G401 (cell line): ENCODE data around the gene MYH11. TPM values are rescaled to one million over a fixed set of nuclear protein-coding genes. Genes with fewer than 3 reads are reported as not detected.
"Not testable (repeated sequence)": the region's sequence is repeated elsewhere in the genome, so short reads cannot be mapped to it uniquely, and the experiment has no call there.

Experiments used
- DNase-seq: peaks from one replicate; pipeline ENCODE4 v3.0.0-alpha.2; 2015; ENCODE audit warnings: low spot score
- in situ Hi-C: cut with HindIII; loops from 2 replicates; pipeline ENCODE4 v1.10.0; 2016; ENCODE audit warnings: low sequenced_read_pairs, mixed read lengths
- total RNA-seq: library from RNA; depleted of rRNA; stranded (reverse); fragments of >200 nt; shearing (Covaris generic); gene quantifications from 2 replicates; pipeline ENCODE4 v1.2.3, GENCODE V29; 2014; rRNA removed

MYH11 gene
- total RNA-seq, 1 experiment from 2014 or later, result not detected

DNA sequence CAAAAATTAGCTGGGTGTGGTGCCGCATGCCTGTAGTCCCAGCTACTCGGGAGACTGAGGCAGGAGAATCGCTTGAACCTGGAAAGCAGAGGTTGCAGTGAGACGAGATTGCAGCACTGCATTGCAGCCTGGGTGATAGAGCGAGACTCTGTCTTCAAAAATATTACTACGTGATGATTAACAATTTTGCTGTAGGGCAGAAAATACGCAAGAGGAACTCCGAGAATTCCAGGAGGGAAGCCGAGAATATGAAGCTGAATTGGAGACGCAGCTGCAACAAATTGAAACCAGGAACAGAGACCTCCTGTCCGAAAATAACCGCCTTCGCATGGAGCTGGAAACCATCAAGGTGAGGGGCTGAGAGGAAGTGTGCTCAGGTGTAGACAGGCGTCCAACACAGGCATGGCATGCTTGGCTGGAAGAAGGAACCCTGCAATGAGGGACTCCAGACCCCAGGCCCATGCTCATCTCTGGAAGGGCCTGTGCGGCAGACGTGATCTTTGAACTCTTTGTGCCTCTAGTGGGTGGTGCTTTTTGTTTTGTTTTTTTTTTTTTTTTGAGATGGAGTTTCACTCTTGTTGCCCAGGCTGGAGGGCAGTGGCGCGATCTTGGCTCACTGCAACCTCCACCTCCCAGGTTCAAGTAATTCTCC, 189.6 kb downstream of the MYH11 start:
- in situ Hi-C loops, result no loop called here
- DNase-seq, result no peak

DNA sequence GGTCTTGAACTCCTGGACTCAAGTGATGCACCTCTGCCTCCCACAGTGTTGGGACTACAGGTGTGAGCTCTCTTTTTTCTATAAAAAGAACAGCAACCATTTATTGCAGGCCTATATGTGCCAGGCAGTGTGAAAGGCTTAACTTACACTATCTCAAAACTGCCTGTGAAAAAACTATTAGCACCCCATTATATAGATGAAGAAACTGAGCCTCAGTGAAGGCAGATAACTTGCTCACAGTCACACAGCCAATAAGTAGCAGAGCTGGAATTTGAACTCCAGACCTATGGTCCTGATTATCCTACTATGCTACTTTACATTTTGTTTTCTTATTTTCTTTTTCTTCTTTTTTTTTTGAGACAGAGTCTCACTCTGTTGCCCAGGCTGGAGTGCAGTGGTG, 191.7 kb downstream of the MYH11 start:
- no peak for DNase-seq
- in situ Hi-C loops, result no loop called here

DNA sequence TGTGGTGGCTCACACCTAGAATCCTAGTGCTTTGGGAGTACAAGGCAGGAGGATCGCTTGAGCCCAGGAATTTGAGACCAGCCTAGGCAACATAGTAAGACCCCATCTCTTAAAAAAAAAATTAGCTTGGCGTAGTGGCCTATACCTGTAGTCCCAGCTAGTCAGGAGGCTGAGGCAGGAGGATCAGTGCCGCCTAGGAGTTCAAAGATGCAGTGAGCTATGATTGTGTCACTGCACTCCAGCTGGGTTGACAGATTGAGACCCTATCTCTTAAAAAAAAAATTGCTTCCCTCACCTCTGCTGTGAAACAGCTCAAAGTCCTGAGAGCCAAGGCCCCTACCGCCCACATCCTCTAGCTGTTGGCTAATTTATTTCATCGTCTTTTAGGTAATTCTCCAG, 196.6 kb downstream of the MYH11 start:
- in situ Hi-C loops, result no loop called here
- no peak for DNase-seq

DNA sequence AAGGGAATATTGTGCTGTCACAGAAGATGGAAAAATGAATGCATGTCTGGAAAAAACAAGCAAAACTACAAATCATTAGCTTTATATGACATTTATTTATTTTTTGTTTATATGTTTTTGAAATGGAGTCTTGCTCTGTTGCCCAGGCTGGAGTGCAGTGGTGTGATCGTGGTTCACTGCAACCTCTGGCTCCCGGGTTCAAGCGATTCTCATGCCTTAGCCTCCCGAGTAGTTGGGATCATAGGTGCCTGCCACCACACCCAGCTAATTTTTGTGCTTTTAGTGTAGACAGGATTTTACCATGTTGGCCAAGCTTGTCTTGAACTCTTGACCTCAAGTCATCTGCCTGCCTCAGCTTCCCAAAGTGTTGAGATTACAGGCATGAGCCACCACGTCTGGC, 198.3 kb downstream of the MYH11 start:
- no peak for DNase-seq
- in situ Hi-C loops, result no loop called here

DNA sequence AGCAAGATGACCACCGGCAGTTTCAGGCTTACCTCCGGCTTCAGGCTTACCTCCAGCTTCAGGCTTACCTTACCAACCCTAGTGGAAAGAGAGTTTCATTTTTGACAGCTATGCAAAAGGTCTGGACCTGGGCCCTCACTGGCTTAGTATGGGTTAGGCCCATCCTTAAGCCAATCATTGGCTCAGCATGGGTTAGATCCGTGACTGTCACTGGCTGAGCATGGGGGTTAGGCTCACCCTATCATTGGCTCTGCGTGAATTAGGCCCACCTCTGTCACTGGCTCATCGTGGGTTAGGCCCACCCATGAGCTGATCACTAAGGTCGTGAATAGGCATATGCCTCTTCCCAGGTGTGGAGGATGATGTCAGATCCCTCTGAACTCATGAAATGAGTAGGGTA, 198.7 kb downstream of the MYH11 start:
- no peak for DNase-seq
- in situ Hi-C loops, result no loop called here

DNA sequence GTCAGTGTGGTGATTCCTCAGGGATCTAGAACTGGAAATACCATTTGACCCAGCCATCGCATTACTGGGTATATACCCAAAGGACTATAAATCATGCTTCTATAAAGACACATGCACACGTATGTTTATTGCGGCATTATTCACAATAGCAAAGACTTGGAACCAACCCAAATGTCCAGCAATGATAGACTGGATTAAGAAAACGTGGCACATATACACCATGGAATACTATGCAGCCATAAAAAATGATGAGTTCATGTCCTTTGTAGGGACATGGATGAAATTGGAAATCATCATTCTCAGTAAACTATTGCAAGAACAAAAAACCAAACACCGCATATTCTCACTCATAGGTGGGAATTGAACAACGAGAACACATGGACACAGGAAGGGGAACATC, 201.3 kb downstream of the MYH11 start:
- in situ Hi-C loops, DNase-seq: not testable (repeated sequence)

DNA sequence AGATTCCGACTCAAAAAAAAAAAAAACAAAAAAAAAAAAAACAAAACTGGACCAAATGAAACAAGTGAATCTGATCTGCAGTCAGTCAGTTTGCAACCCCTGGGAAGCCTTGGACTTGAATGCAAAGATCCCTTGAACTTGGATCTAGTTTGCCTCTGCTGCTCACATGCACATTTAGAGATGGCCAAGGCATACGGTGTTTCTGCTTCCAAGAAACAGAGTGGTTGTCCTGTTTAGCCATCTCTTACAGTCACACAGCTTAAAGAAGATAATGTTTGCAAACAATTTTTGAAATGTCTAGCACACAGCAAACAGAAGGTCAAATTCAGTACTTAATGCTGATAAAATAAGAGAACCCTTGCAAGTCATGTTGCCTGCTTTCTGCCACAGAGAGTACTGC, 202.2 kb downstream of the MYH11 start:
- DNase-seq, result no peak
- in situ Hi-C loops, result no loop called here

DNA sequence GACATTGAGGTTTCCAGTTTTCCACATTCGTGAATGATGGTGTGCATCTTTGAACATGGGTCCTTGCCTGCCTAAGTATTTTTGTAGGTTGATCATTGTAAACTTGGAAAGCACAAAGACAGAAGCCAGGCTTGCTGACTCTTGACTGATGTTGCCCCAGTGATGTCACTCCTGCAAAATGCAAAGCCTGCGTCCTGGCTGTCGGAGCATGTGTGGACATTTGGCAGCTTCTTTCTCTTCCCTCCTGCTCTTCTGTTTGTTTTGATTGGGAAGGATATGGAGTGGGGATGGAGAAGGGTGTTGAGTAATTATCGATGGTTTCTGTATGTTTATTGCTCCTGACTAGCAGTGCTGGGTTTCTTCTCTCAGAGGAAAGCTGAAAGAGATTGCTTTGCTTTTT, 203.6 kb downstream of the MYH11 start:
- in situ Hi-C loops, result no loop called here
- DNase-seq, result no peak

Other genes with a start within 250 kb of the MYH11 start
- 4.4 and 12.5 TPM in 2 replicates for gene MARF1, start 213.9 kb downstream of the MYH11 start, total RNA-seq
- 27.0 and 28.0 TPM in 2 replicates for gene NDE1, start 206.8 kb downstream of the MYH11 start, total RNA-seq
- 53.8 and 85.1 TPM in 2 replicates for gene CEP20, start 31.6 kb upstream of the MYH11 start, total RNA-seq
- gene ABCC1, start 92.6 kb upstream of the MYH11 start, total RNA-seq, result 22.4 and 26.4 TPM in 2 replicates